ENCODE data around the gene ARL6IP1.
"Not testable (repeated sequence)": the region's sequence is repeated elsewhere in the genome, so short reads cannot be mapped to it uniquely, and the experiment has no call there.

Gene ARL6IP1

GRCh38 chr16:18757960-18758660 is 43.2 kb downstream of the ARL6IP1 start:
- not testable (repeated sequence) for DNase-seq

GRCh38 chr16:18756639-18757038 is 44.7 kb downstream of the ARL6IP1 start:
- DNase-seq = not testable (repeated sequence)

DNA sequence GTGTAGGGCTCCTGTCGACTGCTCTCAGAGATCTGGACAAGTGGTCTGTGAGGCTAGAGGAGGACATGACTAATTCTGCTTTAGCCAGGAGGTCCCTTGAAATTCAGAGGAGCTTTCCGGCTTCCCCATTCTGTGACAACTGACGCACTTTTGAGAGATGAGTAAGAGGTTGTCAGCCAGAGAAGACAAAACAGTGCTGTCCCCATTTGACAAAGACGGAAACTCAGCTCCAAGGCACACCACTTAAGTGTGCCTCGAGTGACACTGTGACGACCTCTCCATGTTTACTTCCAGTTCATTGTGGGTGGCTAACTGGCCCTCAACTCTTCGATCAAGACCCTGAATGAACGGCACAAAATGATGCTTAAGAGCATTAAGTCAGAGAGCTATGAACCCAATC is 58.5 kb downstream of the ARL6IP1 start:
- not testable (repeated sequence) for DNase-seq

Measured in activated CD8-positive, alpha-beta memory T cell treated with anti-CD3 and anti-CD28 coated beads, Interleukin-2, amount 50 U/mL, for 48 hours (primary cell).